ENCODE measurements around the gene CHCHD6.

- TF ChIP-seq, protein P1, sequence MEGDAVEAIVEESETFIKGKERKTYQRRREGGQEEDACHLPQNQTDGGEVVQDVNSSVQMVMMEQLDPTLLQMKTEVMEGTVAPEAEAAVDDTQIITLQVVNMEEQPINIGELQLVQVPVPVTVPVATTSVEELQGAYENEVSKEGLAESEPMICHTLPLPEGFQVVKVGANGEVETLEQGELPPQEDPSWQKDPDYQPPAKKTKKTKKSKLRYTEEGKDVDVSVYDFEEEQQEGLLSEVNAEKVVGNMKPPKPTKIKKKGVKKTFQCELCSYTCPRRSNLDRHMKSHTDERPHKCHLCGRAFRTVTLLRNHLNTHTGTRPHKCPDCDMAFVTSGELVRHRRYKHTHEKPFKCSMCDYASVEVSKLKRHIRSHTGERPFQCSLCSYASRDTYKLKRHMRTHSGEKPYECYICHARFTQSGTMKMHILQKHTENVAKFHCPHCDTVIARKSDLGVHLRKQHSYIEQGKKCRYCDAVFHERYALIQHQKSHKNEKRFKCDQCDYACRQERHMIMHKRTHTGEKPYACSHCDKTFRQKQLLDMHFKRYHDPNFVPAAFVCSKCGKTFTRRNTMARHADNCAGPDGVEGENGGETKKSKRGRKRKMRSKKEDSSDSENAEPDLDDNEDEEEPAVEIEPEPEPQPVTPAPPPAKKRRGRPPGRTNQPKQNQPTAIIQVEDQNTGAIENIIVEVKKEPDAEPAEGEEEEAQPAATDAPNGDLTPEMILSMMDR (IDR thresholded peaks at IDR 0.05): no peak
- no peak for TF ChIP-seq POLR2A (IDR thresholded peaks at IDR 0.05)
Observed at GRCh38 chr3:126947429-126947828, 243.4 kb downstream of the CHCHD6 start.
